SIG-M5 treated with dmso at 0.1 percent for 504 hours (cell line): Measurements from ENCODE around the gene ST6GALNAC3.

Experiments
- DNase-seq: peaks from one replicate; lab custom pipeline; 2025; ENCODE audit not compliant: unreplicated experiment; lab: John Stamatoyannopoulos, UW

The ST6GALNAC3 gene

GRCh38 chr1:76492752-76493430, 418.3 kb downstream of the ST6GALNAC3 start:
- no peak for DNase-seq

DNA sequence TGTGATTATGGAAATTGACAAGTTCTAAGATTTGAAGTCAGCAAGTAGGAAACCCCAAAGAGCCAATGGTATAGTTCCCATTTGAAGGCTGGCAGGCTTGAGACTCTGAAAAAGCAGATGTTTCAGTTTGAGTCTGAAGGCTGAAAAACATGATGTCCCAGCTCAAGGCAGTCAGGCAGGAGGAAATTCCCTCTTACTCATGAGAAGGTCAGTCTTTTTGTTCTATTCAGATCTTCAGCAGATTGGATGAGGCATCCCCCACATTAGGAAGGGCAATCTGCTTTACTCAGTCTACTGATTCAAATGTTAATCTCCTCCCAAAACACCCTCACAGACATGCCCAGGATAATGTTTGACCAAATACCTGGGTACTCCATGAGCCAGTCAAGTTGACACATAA, 420.3 kb downstream of the ST6GALNAC3 start:
- no peak for DNase-seq

DNA sequence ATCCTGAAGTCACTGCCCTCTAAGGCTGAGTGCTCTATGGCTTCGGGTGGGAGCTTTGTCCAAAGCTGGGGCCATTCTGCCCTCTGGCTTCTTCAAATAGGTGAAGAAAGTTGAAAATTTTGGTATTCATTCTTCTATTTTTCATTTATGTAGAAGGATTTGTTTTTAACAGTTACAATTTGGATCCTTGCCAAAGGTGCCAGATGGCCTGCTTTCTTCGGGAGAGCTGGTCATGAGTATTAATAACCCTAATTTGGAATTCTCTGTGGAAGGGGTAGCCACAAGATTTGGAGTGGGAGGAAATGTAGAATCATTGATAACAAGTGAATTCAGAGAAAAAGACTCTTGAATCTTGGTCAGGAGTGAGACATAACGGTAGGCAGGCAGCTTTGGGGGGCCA, 422.3 kb downstream of the ST6GALNAC3 start:
- no peak for DNase-seq

GRCh38 chr1:76500116-76500515, 425.6 kb downstream of the ST6GALNAC3 start:
- DNase-seq = no peak

GRCh38 chr1:76501136-76501535, 426.6 kb downstream of the ST6GALNAC3 start:
- no peak for DNase-seq

DNA sequence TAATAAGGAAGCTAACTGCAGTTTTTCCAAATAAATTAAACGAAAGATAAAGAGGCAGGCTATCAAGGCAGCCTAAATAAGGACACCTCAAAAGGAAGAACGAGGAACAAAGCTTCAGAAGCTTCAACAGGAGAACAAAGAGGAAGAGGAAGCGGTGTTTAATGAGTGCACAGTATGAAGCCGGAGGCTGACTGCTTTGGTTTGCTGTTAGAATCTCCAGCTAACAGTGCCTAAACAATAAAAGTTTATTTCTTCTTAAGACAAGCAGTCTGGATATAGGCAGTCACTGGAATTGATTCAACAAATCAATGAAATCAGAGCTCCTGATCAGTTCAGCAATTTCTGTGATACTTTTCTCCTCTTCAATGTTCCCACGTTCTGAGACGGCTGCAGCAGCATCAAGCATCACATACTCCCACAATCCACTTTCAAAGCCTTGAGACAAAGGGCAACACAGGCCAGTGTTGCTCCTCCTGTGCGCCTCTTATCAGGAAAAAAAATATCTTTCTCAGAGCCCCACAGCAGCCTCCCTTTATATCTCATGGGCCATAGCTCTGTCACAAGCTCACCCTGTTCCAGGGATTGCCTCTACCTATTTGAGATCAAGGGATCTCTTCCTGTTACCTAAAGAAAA, 427.2 kb downstream of the ST6GALNAC3 start:
- DNase-seq = peak; percentile 4

- DNase-seq = no peak
Measured at GRCh38 chr1:76503100-76503499, 428.6 kb downstream of the ST6GALNAC3 start.

DNA sequence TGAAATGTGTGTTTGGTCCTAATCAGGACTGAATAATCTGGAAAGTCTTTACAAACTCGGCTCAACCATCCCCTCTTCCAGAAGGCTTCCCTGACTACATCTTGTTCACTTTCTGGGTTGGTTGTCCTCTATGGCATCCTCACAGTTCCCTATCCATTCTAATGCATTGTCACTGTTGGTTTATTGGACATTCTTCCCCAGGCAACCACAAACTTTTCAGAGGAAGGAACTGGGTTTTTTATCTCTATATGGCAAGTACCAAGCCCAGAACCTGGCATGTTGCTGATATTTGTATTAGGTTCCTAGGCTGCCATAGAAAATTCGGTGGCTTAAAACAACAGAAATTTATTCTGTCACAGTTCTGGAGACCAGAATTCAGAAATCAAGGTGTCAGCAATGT, 429.2 kb downstream of the ST6GALNAC3 start:
- DNase-seq = no peak

GRCh38 chr1:76507376-76507775, 432.8 kb downstream of the ST6GALNAC3 start:
- no peak for DNase-seq

GRCh38 chr1:76508871-76509270, 434.3 kb downstream of the ST6GALNAC3 start:
- DNase-seq = no peak

DNA sequence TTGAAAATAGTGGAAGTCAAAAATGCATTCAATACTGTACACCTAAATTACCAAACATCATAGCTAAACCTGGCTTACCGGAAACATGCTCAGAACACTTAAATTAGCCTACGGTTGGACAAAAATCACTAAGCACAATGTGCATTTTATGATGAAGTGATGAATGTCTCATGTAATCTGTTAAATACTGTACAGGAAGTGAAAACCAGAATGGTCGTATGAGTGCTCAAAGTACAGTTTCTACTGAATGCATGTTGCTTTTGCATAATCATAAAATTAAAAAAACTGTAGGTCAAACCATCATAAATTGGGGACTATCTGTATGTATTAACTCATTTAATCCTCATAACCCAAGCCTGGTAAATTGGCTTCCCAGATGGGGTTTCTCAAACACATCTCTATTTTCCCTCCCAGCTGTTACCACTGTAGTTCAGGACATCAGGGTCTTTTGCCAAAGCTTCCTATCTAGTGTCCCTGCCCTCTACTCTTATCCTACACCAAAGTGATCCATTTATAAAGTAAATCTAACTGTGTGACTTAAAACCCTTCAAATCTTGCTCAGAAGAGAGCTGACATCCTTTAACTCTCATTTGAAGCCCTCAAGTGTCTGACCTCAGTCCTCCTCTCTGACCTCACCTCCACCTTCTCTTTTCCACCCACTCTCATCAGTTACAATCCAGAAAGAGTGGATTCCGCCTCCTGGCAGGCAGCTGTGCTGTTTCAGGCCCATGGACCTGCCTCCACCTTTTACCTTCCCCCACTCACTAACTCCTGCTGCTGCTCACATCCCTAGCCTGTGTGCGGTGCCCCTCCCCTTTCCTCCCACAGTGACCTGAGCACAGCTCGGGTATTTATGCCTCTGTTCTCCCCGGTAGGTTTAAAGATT, 436.4 kb downstream of the ST6GALNAC3 start:
- no peak for DNase-seq

- DNase-seq = no peak
Measured at GRCh38 chr1:76511558-76512179, 437.1 kb downstream of the ST6GALNAC3 start.

GRCh38 chr1:76530953-76531352, 456.4 kb downstream of the ST6GALNAC3 start:
- DNase-seq = no peak

- DNase-seq = no peak
Measured at GRCh38 chr1:76541618-76542017, 467.1 kb downstream of the ST6GALNAC3 start.

DNA sequence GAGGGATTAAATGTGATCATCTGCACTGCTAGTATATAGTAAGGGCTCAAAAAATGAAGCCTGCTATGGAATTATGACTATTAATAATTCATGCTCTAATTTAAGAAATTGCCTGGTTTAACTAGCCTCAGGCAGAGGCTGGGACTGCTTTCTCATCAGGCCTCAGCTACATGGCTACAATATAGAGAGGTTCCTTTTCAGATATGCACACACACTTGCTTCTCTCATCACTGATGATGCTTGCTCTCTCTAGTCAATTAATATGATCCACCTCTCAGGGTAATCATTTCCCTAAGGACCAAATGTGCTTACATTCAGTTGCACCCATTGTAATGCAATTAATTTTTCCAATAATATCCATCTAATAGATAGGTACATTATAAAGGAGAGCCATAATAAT, 467.8 kb downstream of the ST6GALNAC3 start:
- DNase-seq = no peak

DNA sequence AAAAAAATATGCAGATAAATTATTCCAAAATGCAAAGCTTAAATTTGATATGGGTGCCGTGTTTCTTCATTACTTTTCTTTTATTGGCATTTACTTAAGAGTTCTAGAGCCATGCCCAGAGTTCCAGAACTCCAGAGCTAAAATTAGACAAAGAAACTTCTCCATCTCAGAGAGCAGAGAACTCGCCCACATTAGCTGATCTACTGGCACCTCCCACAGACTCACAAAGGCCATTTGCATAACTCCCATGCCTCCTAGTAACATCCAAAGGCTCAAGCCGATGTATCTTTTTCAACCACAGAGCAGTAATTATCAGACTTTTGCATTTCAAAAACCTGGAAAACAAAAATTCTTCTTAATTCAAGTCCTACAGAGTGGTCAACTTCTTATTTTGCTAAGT, 468.9 kb downstream of the ST6GALNAC3 start:
- no peak for DNase-seq

DNA sequence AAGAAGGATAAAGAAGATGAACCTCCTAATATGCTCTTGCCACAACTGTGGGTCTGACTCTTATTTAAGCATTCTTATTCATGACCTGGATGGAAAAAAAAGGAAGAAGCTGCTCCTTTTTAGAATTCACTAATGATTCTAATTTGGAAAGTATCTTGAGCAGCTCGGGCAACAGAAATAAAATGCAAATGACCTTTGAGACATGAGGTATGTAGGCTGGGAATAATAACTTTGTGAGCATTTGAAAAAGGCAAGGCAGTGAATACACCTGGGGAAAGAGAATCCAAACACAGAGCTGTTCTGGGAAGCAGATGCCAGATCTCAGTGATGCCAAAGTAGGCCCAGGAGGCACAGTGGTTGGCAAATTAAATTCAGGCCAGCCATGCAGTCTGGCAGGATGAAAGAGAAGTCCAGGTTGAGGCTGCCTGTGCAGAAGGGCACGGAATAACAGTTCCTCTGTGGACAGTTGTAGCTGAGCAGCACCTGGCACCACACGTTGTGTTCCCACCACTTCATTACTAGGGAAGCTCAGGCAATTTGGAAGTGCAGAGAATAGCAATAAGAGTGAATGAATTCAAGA, 471.9 kb downstream of the ST6GALNAC3 start:
- DNase-seq = no peak

DNA sequence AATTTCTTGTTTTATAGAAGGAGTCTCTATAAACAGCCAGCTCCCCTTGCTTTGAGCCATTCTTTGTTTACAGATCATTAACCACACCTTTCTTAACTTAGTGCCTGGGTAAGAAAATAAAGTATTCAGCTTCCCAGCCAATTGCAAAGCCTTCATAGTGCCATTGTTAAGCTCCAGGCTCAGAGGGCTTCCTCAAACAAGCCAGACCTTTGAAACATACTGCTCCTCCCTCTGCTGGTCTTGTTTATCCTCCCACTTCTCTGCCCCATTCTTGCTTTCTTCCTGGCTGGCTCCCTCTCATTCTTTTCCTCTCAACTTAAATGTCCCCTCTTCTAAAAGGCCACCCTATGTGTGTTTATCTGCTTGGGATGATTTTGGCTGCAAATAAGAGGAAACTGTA, 473.4 kb downstream of the ST6GALNAC3 start:
- DNase-seq = no peak

DNA sequence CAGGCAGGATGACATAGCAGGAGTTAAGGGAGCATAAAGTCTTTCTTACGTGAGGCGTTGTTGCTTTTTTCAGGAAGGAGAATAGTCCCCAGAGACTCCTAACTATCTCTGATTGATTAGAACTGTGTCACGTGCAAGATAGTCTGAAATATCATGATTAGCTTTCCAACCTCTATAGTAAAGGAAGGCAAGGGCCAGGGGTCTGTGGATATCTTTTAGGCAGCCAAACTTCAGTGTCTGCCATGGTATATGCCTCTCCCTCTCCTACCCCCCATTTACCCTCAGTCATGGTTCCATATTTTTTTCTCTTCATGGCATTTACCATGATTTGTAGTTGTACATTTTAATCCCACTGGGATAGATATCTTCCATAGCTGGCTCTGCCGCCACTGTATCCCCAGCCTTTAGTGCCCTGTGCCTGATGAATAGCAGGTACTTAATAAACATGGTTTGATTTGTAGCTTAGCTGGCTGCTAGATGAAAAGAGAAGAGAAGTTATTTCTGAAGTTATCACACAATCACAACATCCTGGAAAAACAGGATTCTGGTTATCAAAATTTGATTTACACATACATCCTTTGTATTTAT, 474.1 kb downstream of the ST6GALNAC3 start:
- no peak for DNase-seq

DNA sequence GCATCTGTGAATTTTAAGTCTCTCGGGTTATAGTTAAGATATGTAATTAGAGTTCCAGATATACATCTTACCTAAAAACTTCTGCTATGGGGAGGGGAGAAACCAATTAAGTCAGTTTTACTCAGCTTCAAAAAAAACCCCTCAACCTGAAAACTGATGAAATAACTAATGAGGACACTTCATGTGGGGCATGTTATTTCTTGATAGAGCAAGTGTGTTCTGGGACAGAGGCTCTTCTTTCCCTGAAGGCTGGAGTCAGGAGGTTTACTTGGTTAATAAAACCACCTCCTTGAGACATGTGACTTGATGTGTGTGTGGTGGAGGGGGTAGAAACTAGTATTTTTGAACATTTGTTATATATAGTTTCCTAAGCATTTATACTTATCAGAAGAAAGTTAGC, 479.7 kb downstream of the ST6GALNAC3 start:
- DNase-seq = no peak

DNA sequence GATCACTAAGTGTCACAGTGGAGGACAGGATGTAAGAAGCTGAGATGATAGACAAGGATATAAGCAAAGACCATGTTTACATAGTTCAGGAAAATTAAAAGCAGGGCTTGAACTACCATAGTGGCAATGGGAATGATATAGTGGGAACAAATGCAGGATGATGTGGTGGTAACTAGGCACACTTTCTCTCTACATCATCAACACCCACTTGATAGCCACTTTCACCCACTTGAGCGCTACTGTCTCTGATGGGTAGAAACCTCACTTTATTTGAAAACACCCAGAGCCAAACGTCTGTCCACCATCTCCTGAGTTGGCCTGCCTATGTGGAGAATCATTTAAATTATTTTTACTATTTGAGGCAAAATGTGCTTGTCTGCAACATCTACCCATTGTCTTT, 487.7 kb downstream of the ST6GALNAC3 start:
- no peak for DNase-seq
